K562 (cell line): Measurements from ENCODE around the gene C9orf50. TPM values are rescaled to one million over a fixed set of nuclear protein-coding genes. Genes with fewer than 3 reads are reported as not detected.

ENCODE experiments used
- FOXK1 ChIP-seq: sonication (generic); formaldehyde crosslinking; IDR thresholded peaks from 2 replicates; pipeline ENCODE4 v1.8.0; 2022; ENCODE audit warnings: missing genetic modification reagents, mild to moderate bottlenecking, borderline replicate concordance
- HDGF ChIP-seq: fragments of 450-650 bp; IDR thresholded peaks from 2 replicates; pipeline ENCODE4 v1.6.1; 2016
- IFI16 ChIP-seq: fragments of 250-450 bp; sonication (Bioruptor Pico); IDR thresholded peaks from 2 replicates; pipeline ENCODE4 v2.1.2; 2022; ENCODE audit warnings: mild to moderate bottlenecking, inconsistent platforms
- ZNF717 ChIP-seq: fragments of 250-450 bp; sonication (Bioruptor Pico); IDR thresholded peaks from 2 replicates; pipeline ENCODE4 v1.5.0; 2021
- polyA plus RNA-seq, 8 experiments: library from polyadenylated mRNA; depleted of rRNA in 4 of 8; stranded (reverse) in 5 of 8; unstranded in 3 of 8; fragments of >200 nt; fragmentation: Nextera tagmentation in 2 of 8; fragmentation: Illumina TruSeq in 1 of 8; extraction: Ambion mirVana in 2 of 8; extraction: Trizol in 1 of 8; gene quantifications; 2 replicates each; pipeline versions ENCODE4 v1.2.1 to v1.2.3, GENCODE V29; 2011 to 2014; ENCODE audit warnings: inconsistent platforms in 1 of 8, missing spikeins in 1 of 8
- total RNA-seq, 7 experiments: library from RNA; depleted of rRNA in 6 of 7; stranded (reverse); fragments of >200 nt in 6 of 7; fragmentation: Illumina TruSeq in 2 of 7; extraction: Trizol in 2 of 7; gene quantifications; 2 replicates each; pipeline versions ENCODE4 v1.2.1 to v1.2.3, GENCODE V29; 2011 to 2021; ENCODE audit warnings: low replicate concordance in 1 of 7
- TF ChIP-seq, protein P1 (sequence below): IDR thresholded peaks from 2 replicates; pipeline ENCODE4 v1.6.1; 2014; ENCODE audit warnings: antibody characterized with exemption
- TF ChIP-seq, protein P2 (sequence below): fragments of 250-450 bp; sonication (Bioruptor Pico); IDR thresholded peaks from 2 replicates; pipeline ENCODE4 v1.4.0; 2020; ENCODE audit warnings: mild to moderate bottlenecking, moderate library complexity, borderline replicate concordance
- TF ChIP-seq, protein P3 (sequence below): fragments of 250-450 bp; sonication (Bioruptor Pico); IDR thresholded peaks from 2 replicates; pipeline ENCODE4 v1.4.0; 2020; ENCODE audit warnings: mild to moderate bottlenecking
- TF ChIP-seq, protein P4 (sequence below): conservative IDR thresholded peaks from 2 replicates; pipeline ENCODE4 v1.6.1; 2011; ENCODE audit warnings: low read depth, mild to moderate bottlenecking, low read length; ENCODE audit not compliant: control insufficient read depth
- TF ChIP-seq, protein P5 (sequence below), 2 experiments: fragments of 450-650 bp; IDR thresholded peaks; 2 replicates each; pipeline ENCODE4 v1.6.1; 2018; ENCODE audit warnings: mild to moderate bottlenecking in 2 of 2, low read depth in 1 of 2; ENCODE audit not compliant: partially characterized antibody in 2 of 2

Gene C9orf50
- total and polyA plus RNA-seq, 9 of the 15 experiments (the other 6 are each of a cell fraction or from before 2014, with no cell fraction given), result not detected

DNA sequence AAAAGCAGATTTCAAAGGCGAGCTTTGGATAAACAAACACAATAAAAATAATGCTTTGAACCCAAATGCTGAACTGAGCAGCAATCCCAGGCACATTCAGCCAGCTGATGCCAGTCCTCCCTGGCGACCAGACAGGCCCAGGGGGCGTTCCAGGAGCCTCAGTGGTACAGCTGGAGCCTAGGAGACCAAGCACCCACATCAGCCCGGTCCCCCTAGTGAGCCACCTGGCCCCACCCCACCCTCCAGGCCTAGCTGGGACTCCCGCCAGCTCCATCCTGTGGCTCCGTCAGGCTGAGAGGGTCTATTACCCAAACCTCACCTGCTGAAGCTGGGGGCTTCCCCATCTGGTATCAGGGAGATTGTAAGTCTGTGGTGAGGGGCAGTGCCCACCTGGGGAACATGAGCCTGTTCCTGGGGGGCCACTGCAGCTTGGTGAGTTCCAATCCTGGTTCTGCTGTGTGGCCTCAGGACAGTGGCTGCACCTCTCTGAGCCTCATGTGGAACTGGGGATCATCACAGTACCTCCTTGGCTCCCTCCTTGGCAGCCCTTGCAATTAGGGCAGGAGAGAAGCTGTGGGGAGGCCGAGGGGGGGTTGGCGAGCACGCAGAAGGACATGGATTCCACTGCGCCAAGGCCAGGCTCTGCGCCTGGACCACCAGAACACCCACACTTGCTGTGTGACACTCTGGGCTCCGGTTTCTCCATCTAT lies 16.7 kb downstream of the C9orf50 start (continued):
- TF ChIP-seq, protein P1, sequence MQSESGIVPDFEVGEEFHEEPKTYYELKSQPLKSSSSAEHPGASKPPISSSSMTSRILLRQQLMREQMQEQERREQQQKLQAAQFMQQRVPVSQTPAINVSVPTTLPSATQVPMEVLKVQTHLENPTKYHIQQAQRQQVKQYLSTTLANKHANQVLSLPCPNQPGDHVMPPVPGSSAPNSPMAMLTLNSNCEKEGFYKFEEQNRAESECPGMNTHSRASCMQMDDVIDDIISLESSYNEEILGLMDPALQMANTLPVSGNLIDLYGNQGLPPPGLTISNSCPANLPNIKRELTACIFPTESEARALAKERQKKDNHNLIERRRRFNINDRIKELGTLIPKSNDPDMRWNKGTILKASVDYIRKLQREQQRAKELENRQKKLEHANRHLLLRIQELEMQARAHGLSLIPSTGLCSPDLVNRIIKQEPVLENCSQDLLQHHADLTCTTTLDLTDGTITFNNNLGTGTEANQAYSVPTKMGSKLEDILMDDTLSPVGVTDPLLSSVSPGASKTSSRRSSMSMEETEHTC, result no peak
- TF ChIP-seq FOXK1 (no peak), HDGF (no peak), IFI16 (CRISPR knock-in tag) (no peak), ZNF717 (no peak)
- TF ChIP-seq, protein P2, sequence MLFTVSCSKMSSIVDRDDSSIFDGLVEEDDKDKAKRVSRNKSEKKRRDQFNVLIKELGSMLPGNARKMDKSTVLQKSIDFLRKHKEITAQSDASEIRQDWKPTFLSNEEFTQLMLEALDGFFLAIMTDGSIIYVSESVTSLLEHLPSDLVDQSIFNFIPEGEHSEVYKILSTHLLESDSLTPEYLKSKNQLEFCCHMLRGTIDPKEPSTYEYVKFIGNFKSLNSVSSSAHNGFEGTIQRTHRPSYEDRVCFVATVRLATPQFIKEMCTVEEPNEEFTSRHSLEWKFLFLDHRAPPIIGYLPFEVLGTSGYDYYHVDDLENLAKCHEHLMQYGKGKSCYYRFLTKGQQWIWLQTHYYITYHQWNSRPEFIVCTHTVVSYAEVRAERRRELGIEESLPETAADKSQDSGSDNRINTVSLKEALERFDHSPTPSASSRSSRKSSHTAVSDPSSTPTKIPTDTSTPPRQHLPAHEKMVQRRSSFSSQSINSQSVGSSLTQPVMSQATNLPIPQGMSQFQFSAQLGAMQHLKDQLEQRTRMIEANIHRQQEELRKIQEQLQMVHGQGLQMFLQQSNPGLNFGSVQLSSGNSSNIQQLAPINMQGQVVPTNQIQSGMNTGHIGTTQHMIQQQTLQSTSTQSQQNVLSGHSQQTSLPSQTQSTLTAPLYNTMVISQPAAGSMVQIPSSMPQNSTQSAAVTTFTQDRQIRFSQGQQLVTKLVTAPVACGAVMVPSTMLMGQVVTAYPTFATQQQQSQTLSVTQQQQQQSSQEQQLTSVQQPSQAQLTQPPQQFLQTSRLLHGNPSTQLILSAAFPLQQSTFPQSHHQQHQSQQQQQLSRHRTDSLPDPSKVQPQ (CRISPR knock-in tag), result no peak
- TF ChIP-seq, protein P3, sequence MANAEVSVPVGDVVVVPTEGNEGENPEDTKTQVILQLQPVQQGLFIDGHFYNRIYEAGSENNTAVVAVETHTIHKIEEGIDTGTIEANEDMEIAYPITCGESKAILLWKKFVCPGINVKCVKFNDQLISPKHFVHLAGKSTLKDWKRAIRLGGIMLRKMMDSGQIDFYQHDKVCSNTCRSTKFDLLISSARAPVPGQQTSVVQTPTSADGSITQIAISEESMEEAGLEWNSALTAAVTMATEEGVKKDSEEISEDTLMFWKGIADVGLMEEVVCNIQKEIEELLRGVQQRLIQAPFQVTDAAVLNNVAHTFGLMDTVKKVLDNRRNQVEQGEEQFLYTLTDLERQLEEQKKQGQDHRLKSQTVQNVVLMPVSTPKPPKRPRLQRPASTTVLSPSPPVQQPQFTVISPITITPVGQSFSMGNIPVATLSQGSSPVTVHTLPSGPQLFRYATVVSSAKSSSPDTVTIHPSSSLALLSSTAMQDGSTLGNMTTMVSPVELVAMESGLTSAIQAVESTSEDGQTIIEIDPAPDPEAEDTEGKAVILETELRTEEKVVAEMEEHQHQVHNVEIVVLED (CRISPR knock-in tag), result no peak
- TF ChIP-seq, protein P4, sequence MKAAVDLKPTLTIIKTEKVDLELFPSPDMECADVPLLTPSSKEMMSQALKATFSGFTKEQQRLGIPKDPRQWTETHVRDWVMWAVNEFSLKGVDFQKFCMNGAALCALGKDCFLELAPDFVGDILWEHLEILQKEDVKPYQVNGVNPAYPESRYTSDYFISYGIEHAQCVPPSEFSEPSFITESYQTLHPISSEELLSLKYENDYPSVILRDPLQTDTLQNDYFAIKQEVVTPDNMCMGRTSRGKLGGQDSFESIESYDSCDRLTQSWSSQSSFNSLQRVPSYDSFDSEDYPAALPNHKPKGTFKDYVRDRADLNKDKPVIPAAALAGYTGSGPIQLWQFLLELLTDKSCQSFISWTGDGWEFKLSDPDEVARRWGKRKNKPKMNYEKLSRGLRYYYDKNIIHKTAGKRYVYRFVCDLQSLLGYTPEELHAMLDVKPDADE, result no peak
- TF ChIP-seq, protein P5, sequence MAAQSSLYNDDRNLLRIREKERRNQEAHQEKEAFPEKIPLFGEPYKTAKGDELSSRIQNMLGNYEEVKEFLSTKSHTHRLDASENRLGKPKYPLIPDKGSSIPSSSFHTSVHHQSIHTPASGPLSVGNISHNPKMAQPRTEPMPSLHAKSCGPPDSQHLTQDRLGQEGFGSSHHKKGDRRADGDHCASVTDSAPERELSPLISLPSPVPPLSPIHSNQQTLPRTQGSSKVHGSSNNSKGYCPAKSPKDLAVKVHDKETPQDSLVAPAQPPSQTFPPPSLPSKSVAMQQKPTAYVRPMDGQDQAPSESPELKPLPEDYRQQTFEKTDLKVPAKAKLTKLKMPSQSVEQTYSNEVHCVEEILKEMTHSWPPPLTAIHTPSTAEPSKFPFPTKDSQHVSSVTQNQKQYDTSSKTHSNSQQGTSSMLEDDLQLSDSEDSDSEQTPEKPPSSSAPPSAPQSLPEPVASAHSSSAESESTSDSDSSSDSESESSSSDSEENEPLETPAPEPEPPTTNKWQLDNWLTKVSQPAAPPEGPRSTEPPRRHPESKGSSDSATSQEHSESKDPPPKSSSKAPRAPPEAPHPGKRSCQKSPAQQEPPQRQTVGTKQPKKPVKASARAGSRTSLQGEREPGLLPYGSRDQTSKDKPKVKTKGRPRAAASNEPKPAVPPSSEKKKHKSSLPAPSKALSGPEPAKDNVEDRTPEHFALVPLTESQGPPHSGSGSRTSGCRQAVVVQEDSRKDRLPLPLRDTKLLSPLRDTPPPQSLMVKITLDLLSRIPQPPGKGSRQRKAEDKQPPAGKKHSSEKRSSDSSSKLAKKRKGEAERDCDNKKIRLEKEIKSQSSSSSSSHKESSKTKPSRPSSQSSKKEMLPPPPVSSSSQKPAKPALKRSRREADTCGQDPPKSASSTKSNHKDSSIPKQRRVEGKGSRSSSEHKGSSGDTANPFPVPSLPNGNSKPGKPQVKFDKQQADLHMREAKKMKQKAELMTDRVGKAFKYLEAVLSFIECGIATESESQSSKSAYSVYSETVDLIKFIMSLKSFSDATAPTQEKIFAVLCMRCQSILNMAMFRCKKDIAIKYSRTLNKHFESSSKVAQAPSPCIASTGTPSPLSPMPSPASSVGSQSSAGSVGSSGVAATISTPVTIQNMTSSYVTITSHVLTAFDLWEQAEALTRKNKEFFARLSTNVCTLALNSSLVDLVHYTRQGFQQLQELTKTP (IDR thresholded peaks at IDR 0.05; ENCODE audit: low read depth in 1 of 2, partially characterized antibody in 2 of 2), result peak in 1 of 2 experiments; percentile 64
- TF ChIP-seq, all 486 proteins: peak for 11
